Effector memory CD4-positive, alpha-beta T cell (primary cell): ENCODE results near the gene CAPN2.

Experiments
- DNase-seq, 3 donors: peaks; one replicate each; pipeline ENCODE4 v3.0.0-alpha.2; 2020
- H3K27ac ChIP-seq: 2 replicates; pipeline ENCODE4 v1.7.0; 2013; ENCODE audit warnings: mild to moderate bottlenecking, low read length, moderate library complexity; ENCODE audit not compliant: insufficient read depth, poor library complexity, severe bottlenecking
- H3K27me3 ChIP-seq: replicated peaks from 2 replicates; pipeline ENCODE4 v1.7.0; 2013; ENCODE audit warnings: mild to moderate bottlenecking, low read length; ENCODE audit not compliant: insufficient read depth, control insufficient read depth, poor library complexity, severe bottlenecking
- H3K36me3 ChIP-seq: 2 replicates; pipeline ENCODE4 v1.7.0; 2013; ENCODE audit warnings: mild to moderate bottlenecking, low read length, moderate library complexity; ENCODE audit not compliant: control insufficient read depth, insufficient read depth
- H3K4me1 ChIP-seq: 2 replicates; pipeline ENCODE4 v1.7.0; 2013; ENCODE audit warnings: low read length, mild to moderate bottlenecking; ENCODE audit not compliant: control insufficient read depth, insufficient read depth, poor library complexity, severe bottlenecking
- H3K4me3 ChIP-seq: 2 replicates; pipeline ENCODE4 v1.7.0; 2013; ENCODE audit warnings: low read length, low read depth, mild to moderate bottlenecking; ENCODE audit not compliant: insufficient read depth, poor library complexity, severe bottlenecking
- H3K9me3 ChIP-seq: 2 replicates; pipeline ENCODE4 v1.7.0; 2013; ENCODE audit warnings: mild to moderate bottlenecking, low read length, moderate library complexity; ENCODE audit not compliant: control insufficient read depth

CAPN2 gene

DNA sequence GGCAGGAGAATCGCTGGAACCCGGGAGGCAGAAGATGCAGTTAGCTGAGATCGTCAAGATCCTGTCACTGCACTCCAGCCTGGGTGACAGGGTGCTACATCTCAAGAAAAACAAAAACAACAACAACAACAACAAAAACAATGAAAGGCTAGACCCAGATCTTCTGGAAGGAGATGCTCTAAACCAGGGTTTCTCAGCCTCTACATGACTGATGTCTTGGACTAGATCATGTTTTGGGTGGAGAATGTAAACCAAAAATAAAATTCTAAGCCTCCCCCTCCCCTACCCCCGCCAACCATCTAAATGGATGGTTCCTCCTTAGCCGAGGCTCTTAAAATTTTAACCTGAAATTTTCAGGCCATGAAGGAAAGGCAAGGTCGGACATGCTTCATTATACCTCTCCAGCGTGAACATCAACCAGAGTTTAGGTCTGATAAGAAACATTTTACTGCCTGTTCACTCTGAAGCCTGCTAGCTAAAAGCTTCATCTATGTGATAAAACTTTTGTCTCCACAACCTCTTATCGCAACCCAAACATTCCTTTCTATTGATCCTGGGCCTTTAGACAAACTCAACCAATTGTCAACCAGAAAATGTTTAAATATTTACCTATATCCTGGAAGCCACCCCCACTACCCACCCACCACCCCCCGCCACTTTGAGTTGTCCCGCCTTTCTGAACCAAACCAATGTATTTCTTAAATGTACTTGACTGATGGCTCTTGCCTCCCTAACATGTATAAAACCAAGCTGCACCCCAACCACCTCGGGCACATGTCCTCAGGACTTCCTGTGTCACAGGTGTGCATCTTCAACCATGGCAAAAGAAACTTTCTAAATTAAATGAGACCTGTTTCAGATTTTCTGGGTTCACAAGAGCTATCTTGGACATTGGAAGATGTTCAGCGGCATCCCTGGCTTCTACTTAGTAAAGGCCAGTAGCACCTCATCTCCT is 1.9 kb upstream of the CAPN2 start:
- Histone ChIP-seq H3K4me1 (peaks cover 32% of the 10 kb centered on the region), H3K4me3 (no peak overlapping the region), H3K36me3 (no peaks in the 10 kb centered on the region), H3K27ac (no peak overlapping the region), H3K9me3 (no peaks in the 10 kb centered on the region), H3K27me3 (no peaks in the 10 kb centered on the region)
- DNase-seq, result no peak

DNA sequence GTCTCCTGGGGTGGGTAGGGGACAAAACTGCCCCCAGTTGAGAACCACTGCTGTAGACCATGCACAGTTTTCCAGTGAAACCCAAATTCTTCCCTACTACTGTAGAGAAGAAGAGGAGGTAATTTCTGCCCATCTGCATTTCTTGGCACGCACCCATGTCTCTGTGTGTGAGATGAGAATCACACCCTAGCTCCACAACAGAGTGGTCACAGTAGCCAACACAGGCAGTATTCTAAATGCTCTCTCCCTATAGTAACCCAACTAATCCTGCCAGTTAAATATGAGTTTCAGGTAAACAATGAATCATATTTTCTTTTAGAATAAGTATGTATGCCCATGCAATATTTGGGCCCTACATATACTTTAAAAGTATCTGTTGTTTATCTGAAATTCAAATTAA is 1.2 kb upstream of the CAPN2 start:
- Histone ChIP-seq H3K36me3 (no peaks in the 10 kb centered on the region), H3K9me3 (no peaks in the 10 kb centered on the region), H3K27me3 (no peaks in the 10 kb centered on the region), H3K27ac (peak overlapping the region; percentile 94), H3K4me3 (no peak overlapping the region), H3K4me1 (peaks cover 39% of the 10 kb centered on the region)
- DNase-seq, result no peak

DNA sequence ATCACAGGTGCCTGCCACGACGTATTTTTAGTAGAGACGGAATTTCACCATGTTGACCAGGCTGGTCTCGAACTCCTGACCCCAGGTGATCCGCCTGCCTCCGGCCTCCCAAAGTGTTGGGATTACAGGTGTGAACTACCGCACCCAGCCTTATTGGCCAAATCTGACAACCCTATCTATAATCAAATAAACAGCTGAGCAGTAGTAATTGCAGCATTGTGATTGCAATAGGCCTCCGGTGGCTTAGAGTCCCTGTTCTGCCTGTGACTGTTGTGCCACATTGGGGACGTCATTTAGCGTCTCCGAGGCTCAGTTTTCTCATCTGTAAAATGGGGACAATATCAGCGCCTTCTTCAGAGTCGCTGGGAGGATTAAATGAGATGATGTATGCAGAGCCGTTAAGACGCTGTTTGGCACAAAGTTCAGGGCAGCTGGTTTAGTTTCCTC is 569 bp upstream of the CAPN2 start:
- Histone ChIP-seq H3K9me3 (no peaks in the 10 kb centered on the region), H3K4me3 (peak overlapping the region; percentile 66), H3K36me3 (no peaks in the 10 kb centered on the region), H3K27me3 (no peaks in the 10 kb centered on the region), H3K4me1 (peaks cover 45% of the 10 kb centered on the region), H3K27ac (peak overlapping the region; percentile 94)
- no peak for DNase-seq

DNA sequence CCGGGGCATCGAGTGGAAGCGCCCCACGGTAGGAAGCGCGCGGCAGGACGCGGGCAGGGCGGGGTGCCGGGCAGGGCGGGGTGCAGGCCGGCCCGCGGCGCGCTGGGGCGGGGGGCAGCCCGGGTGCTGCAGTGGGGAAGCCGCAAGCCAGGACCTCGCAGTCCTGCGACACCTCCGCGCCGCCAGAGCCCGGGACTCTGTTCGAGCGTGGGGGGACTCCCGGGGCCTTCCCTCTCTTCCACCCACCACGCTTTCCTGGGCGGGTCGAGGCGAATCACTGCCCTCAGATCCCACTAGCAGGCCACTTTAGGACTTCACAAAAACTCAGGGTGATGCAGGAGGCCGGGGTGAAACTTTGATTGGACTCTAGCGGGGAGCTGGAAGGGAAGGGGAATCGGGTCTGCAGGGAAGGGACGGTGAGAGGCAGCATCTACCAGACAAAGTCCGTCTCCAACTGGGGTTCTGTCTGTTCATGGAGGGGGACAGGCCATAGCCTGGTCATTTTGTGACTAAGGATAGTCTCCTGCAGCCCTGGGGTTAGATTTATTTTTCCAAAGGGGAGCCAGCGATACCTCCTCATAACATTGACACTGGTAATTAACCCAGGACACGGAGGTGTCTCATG is 623 bp downstream of the CAPN2 start:
- H3K4me1 ChIP-seq, result peaks cover 57% of the 10 kb centered on the region
- H3K36me3 ChIP-seq, result no peaks in the 10 kb centered on the region
- no peaks in the 10 kb centered on the region for H3K9me3 ChIP-seq
- H3K4me3 ChIP-seq, result peak overlapping the region; percentile 66
- peak; percentile 22 to 43 (median 27) for DNase-seq
- H3K27me3 ChIP-seq, result no peaks in the 10 kb centered on the region
- peak overlapping the region; percentile 94 for H3K27ac ChIP-seq

DNA sequence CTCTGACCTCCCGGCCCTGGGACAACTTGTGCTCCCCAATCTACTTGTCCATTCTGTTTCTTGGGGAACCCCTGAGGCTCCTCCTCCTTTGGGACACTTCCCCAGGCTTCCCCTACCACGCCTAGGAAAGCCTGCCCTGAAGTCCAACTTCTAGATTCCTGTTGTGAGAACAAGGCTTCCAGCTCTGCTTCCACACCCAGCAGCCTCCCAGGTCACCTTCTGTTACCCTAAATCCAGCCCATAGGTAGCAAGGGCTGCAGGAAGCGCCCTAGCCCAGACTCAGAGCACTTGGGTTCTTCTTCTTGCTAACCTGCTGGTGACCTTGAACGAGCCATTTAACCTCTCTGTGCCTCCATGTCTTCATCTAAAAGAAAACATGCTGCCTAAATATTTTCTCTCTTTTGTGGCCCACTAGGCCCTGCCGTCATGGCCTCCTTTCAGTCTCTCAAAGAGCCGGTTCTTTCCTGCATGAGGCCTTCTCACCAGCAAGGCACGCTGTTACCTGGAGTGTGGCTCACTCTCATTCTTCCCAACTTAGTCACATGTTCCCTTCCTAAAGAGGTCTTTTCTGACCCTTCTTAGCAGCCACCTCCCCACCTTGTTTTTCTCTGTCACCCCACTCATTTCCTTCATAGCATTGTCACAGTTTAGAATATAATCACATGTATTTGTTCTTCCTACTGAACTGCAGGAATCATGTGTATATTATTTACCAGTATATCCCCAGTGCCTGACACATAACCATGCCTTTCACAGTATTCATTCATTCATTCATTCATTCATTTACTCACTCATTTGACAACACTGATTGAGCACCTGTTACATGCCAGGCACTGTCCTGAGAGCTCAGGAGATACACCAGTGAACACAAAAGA is 1.4 kb downstream of the CAPN2 start:
- Histone ChIP-seq H3K27me3 (no peaks in the 10 kb centered on the region), H3K4me3 (peak overlapping the region; percentile 66), H3K4me1 (peaks cover 64% of the 10 kb centered on the region), H3K27ac (peak overlapping the region; percentile 94), H3K9me3 (no peaks in the 10 kb centered on the region), H3K36me3 (peaks cover 5% of the 10 kb centered on the region)
- no peak for DNase-seq

DNA sequence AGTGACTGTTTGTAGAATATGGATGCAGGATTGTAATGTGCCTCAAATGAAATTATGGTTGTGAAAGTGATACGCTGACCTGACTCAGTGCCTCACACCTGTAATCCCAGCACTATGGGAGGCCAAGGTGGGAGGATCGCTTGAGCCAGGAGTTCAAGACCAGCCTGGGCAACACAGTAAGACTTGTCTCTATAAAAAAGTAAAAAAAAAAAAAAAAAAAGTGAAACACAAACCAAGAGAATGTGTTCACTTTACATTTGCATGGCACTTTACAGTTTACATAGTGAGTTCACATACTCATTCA is 2.0 kb downstream of the CAPN2 start:
- peaks cover 64% of the 10 kb centered on the region for H3K4me1 ChIP-seq
- peak overlapping the region; percentile 0 for H3K4me3 ChIP-seq
- H3K27ac ChIP-seq, result peak overlapping the region; percentile 94
- peaks cover 11% of the 10 kb centered on the region for H3K36me3 ChIP-seq
- H3K27me3 ChIP-seq, result no peaks in the 10 kb centered on the region
- no peaks in the 10 kb centered on the region for H3K9me3 ChIP-seq
- no peak for DNase-seq

DNA sequence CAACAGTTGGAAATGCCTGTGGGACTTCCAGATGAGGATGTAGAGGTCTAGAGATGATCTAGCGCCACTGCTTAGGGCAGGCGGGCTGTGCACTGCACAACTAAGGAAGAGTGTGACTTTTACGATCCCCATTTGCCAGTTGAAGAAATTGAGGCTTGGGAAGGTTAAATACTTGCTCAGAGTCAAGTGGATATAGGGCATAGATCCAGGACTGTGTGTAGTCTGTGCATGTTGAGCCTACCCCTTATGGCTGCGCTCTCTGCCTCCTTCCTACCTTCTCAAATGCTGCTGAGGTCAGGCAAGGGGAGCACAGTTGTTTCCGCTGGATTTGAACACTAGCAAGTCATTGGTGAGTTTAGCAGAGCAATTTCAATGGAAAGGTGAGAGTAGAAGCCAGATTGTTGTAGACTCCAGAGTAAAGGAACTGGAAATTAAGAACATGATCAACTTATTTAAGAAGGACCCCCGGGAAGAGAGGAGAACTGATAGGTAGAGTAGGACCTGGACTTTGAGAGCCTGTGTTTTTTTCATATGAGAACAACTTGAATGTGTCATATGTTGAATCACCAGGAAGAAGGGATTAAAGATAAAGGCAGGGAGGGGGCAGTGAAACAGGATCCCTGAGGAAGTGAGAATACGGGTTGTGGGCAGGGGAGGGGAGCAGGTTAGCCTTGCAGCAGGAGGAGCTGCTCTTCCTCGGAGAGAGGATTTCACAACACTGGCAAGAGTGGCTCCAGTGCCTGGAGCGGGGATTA is 2.7 kb downstream of the CAPN2 start:
- peaks cover 18% of the 10 kb centered on the region for H3K36me3 ChIP-seq
- H3K27ac ChIP-seq, result peak overlapping the region; percentile 94
- H3K4me3 ChIP-seq, result peak overlapping the region; percentile 0
- H3K9me3 ChIP-seq, result no peaks in the 10 kb centered on the region
- no peaks in the 10 kb centered on the region for H3K27me3 ChIP-seq
- peaks cover 64% of the 10 kb centered on the region for H3K4me1 ChIP-seq
- DNase-seq, result no peak

DNA sequence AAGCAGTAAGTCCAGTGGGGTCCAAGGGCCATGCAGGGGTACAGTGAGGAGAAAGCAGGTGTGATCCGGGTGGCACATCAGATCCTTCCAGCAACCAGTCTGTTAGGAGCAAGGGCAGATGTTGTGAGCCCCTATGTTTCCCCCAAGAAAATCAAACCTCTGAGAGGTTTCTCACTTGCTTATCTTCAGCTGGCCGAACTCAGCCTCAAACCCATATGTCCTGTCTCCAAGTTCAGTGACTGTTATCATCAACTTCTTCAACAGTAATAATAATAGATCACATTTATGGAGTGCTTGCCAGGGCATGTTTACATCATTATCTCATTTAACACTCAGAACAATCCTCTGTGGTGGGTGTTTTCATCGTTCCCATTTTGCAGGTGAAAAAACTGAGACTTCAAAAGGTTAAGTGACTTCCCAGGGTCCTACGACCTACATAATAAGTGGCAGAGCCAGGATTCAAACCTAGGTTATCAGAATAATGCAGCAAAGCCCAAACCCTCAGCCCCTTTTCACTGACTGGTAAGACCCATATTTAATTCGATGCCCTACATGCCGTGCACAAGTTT is 3.3 kb downstream of the CAPN2 start:
- H3K27ac ChIP-seq, result peak overlapping the region; percentile 94
- no peak for DNase-seq
- H3K9me3 ChIP-seq, result no peaks in the 10 kb centered on the region
- H3K36me3 ChIP-seq, result peaks cover 24% of the 10 kb centered on the region
- H3K4me3 ChIP-seq, result peak overlapping the region; percentile 11
- no peaks in the 10 kb centered on the region for H3K27me3 ChIP-seq
- H3K4me1 ChIP-seq, result peaks cover 66% of the 10 kb centered on the region

DNA sequence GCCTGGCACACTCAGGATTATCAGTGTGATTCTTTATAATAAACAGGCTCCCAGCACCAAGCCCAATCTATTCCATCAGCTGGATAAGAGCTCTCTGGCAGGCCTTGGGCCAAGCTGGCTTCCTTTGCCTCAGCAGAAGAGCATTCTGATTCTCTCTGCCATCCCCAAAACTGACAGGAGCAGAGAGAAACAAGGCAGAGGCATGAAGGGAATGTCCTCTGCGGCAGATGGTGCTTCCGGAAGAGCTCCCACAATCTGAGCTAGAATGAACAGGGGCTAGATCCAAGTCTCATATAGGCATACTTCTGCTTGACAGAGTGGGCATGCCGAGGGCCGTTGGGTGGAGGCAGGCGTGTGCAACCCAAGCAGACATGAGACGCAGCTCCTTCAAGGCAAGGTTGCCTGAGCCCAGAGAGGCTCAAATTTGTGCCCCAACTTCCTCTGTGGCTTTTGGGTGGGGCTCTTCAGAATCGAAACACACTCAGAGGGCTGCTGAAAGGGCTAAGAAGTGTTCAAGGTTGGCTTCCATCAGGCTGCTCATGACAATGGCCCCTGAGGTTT is 4.0 kb downstream of the CAPN2 start:
- Histone ChIP-seq H3K27me3 (no peaks in the 10 kb centered on the region), H3K27ac (peak overlapping the region; percentile 94), H3K4me3 (peak overlapping the region; percentile 11), H3K9me3 (no peaks in the 10 kb centered on the region), H3K36me3 (peaks cover 31% of the 10 kb centered on the region), H3K4me1 (peaks cover 73% of the 10 kb centered on the region)
- DNase-seq, result peak; percentile 38 to 45 (median 39)
